K562 (cell line): Measurements from ENCODE around the gene ANO7. TPM values are rescaled to one million over a fixed set of nuclear protein-coding genes. Genes with fewer than 3 reads are reported as not detected.

Experiments used
- ATAC-seq: fragments of 200-7000 bp; cut with Tn5 transposase; 3 replicates; pipeline ENCODE4 v1.9.1; 2020; ENCODE audit warnings: moderate library complexity
- BruUV-seq: library from RNA; stranded (reverse); fragments of 400-500 nt; replicated peaks from 2 replicates; lab custom pipeline; 2021; lab: Mats Ljungman, UMichigan
- CTCF ChIA-PET: fragments of 300-600 bp; formaldehyde crosslinking; extraction: SDS; loops from one replicate; lab custom pipeline; 2021; ENCODE audit warnings: low intra/inter-chr PET ratio; lab: Yijun Ruan, JAX
- POLR2A ChIA-PET: fragments of 300-600, 350-650 bp; sonication (Branson Sonifier 250); formaldehyde crosslinking; extraction: SDS; loops from one replicate; lab custom pipeline; 2021; ENCODE audit warnings: antibody characterized with exemption, inconsistent platforms; lab: Yijun Ruan, JAX
- DNase-seq, 4 experiments: peaks; one replicate each; pipeline versions ENCODE4 v3.0.0 to v3.0.0-alpha.2; 2011 to 2018; ENCODE audit warnings: low spot score in 3 of 4, mixed read lengths in 3 of 4; ENCODE audit errors: extremely low read depth in 1 of 4
- FAIRE-seq: peaks from 2 replicates; lab custom pipeline; 2011; peaks lifted over from hg19 to GRCh38; lab: Jason Lieb, UNC
- H2AFZ ChIP-seq: 2 replicates; pipeline ENCODE4 v1.6.0; 2011; ENCODE audit warnings: low read depth, low read length, control low read depth, inconsistent platforms
- H3K27ac ChIP-seq: fragments of 200-600 bp; 3 replicates; pipeline ENCODE4 v1.8.0; 2011; ENCODE audit warnings: low read depth, mild to moderate bottlenecking, control low read depth, inconsistent platforms, low read length, moderate library complexity, mixed read lengths; ENCODE audit errors: extremely low read depth
- H3K27me3 ChIP-seq, 2 experiments: fragments of 300-600 bp in 1 of 2; 2 replicates in 1 of 2; 3 replicates in 1 of 2; pipeline versions ENCODE4 v1.6.0 to v1.8.0; 2011; ENCODE audit warnings: inconsistent platforms in 2 of 2, low read length in 2 of 2, mild to moderate bottlenecking in 1 of 2, mixed read lengths in 1 of 2, moderate library complexity in 1 of 2; ENCODE audit not compliant: control insufficient read depth in 2 of 2, insufficient read depth in 2 of 2
- H3K36me3 ChIP-seq: fragments of 300-600 bp; 3 replicates; pipeline ENCODE4 v1.8.0; 2011; ENCODE audit warnings: mild to moderate bottlenecking, low read length, inconsistent platforms; ENCODE audit not compliant: control insufficient read depth, insufficient read depth
- H3K4me1 ChIP-seq, 2 experiments: fragments of 200-600 bp in 1 of 2; replicated peaks in 1 of 2; 2 replicates in 1 of 2; 3 replicates in 1 of 2; pipeline versions ENCODE4 v1.5.1 to v1.8.0; 2011; ENCODE audit warnings: inconsistent platforms in 2 of 2, low read length in 2 of 2, mild to moderate bottlenecking in 1 of 2, mixed read lengths in 1 of 2, moderate library complexity in 1 of 2; ENCODE audit not compliant: control insufficient read depth in 2 of 2, insufficient read depth in 2 of 2
- H3K4me2 ChIP-seq: 2 replicates; pipeline ENCODE4 v1.6.1; 2011; ENCODE audit warnings: low read length, control low read depth, inconsistent platforms, mixed read lengths; ENCODE audit not compliant: insufficient read depth
- H3K4me3 ChIP-seq: fragments of 200-600 bp; sonication (generic), shearing (Covaris generic); 2 replicates; pipeline ENCODE4 v1.5.1; 2016; ENCODE audit warnings: control low read depth, inconsistent platforms
- H3K79me2 ChIP-seq: fragments of 200-600 bp; 3 replicates; pipeline ENCODE4 v1.8.0; 2011; ENCODE audit warnings: low read length, inconsistent platforms; ENCODE audit not compliant: control insufficient read depth, insufficient read depth
- H3K9ac ChIP-seq, 2 experiments: 2 replicates each; pipeline versions ENCODE4 v1.6.0 to v1.6.1; 2011; ENCODE audit warnings: low read depth in 2 of 2, low read length in 2 of 2, control low read depth in 1 of 2, inconsistent platforms in 1 of 2, mild to moderate bottlenecking in 1 of 2, mixed read lengths in 1 of 2; ENCODE audit not compliant: insufficient read depth in 1 of 2
- H3K9me1 ChIP-seq: one replicate; pipeline ENCODE4 v1.6.0; 2011; ENCODE audit warnings: inconsistent platforms, mild to moderate bottlenecking, low read length, moderate library complexity; ENCODE audit not compliant: control insufficient read depth, insufficient read depth
- H3K9me3 ChIP-seq: replicated peaks from 2 replicates; pipeline ENCODE4 v1.5.1; 2011; ENCODE audit warnings: low read depth, low read length, inconsistent platforms; ENCODE audit not compliant: control insufficient read depth, insufficient read depth
- H4K20me1 ChIP-seq: replicated peaks from 2 replicates; pipeline ENCODE4 v1.6.1; 2011; ENCODE audit warnings: low read length, inconsistent platforms, mixed read lengths; ENCODE audit not compliant: control insufficient read depth, insufficient read depth
- ATF1 ChIP-seq, 2 experiments: fragments of 450-650 bp in 1 of 2; IDR thresholded peaks; 2 replicates each; pipeline ENCODE4 v1.6.1; 2016; ENCODE audit warnings: missing compliant biosample characterization in 1 of 2, missing genetic modification characterization in 1 of 2
- HNRNPLL ChIP-seq: fragments of 200-400 bp; formaldehyde crosslinking; IDR thresholded peaks from 2 replicates; pipeline ENCODE4 v1.6.1; 2017; ENCODE audit warnings: low read length, low read depth, mild to moderate bottlenecking; ENCODE audit not compliant: poor library complexity, severe bottlenecking
- KAT7 ChIP-seq: sonication (generic); formaldehyde crosslinking; IDR thresholded peaks from 2 replicates; pipeline ENCODE4 v1.8.0; 2022; ENCODE audit warnings: missing genetic modification reagents, mild to moderate bottlenecking, borderline replicate concordance
- RB1 ChIP-seq: fragments of 450-650 bp; IDR thresholded peaks from 2 replicates; pipeline ENCODE4 v1.6.1; 2017; ENCODE audit warnings: low read depth, mild to moderate bottlenecking
- RNF2 ChIP-seq: sonication (generic); IDR thresholded peaks from 2 replicates; pipeline ENCODE4 v1.6.1; 2016
- ZNF239 ChIP-seq: fragments of 250-450 bp; sonication (Bioruptor Pico); IDR thresholded peaks from 2 replicates; pipeline ENCODE4 v1.4.0; 2020; ENCODE audit warnings: mild to moderate bottlenecking
- ZNF589 ChIP-seq: fragments of 200-800 bp; sonication (Bioruptor generic); IDR thresholded peaks from 2 replicates; pipeline ENCODE4 v1.6.1; 2016; ENCODE audit warnings: low read depth, missing genetic modification characterization, missing compliant biosample characterization
- WGBS: fragments of 100-300 bp; shearing (Covaris generic); methylation state at CpG from one replicate; pipeline ENCODE4 v1.1.6; 2016; ENCODE audit warnings: low coverage, mixed read lengths; ENCODE audit not compliant: insufficient coverage; ENCODE audit errors: missing lambda C conversion rate; 5-methylcytosine and 5-hydroxymethylcytosine counted together
- in situ Hi-C: fragments of 300-500 bp; cut with MboI; formaldehyde crosslinking; loops from 4 replicates; pipeline ENCODE4 v1.15.0; 2018; ENCODE audit warnings: inconsistent platforms, mixed read lengths
- intact Hi-C: fragments of 100-400 bp; cut with micrococcal nuclease; formaldehyde crosslinking; loops from 2 replicates; pipeline ENCODE4 v1.14.2; 2022
- polyA plus RNA-seq, 8 experiments: library from polyadenylated mRNA; depleted of rRNA in 4 of 8; stranded (reverse) in 5 of 8; unstranded in 3 of 8; fragments of >200 nt; fragmentation: Nextera tagmentation in 2 of 8; fragmentation: Illumina TruSeq in 1 of 8; extraction: Ambion mirVana in 2 of 8; extraction: Trizol in 1 of 8; gene quantifications; 2 replicates each; pipeline versions ENCODE4 v1.2.1 to v1.2.3, GENCODE V29; 2011 to 2014; ENCODE audit warnings: inconsistent platforms in 1 of 8, missing spikeins in 1 of 8
- total RNA-seq, 7 experiments: library from RNA; depleted of rRNA in 6 of 7; stranded (reverse); fragments of >200 nt in 6 of 7; fragmentation: Illumina TruSeq in 2 of 7; extraction: Trizol in 2 of 7; gene quantifications; 2 replicates each; pipeline versions ENCODE4 v1.2.1 to v1.2.3, GENCODE V29; 2011 to 2021; ENCODE audit warnings: low replicate concordance in 1 of 7
- TF ChIP-seq, protein P1 (sequence below), 2 experiments: fragments of 450-650 bp; IDR thresholded peaks; 2 replicates each; pipeline ENCODE4 v1.6.1; 2016; ENCODE audit warnings: mild to moderate bottlenecking in 2 of 2, borderline replicate concordance in 1 of 2, low read depth in 1 of 2, moderate library complexity in 1 of 2

The ANO7 gene
- total and polyA plus RNA-seq, 9 of the 15 experiments (the other 6 are each of a cell fraction or from before 2014, with no cell fraction given), result 0.28 to 5.1 (median 1.1) TPM

GRCh38 chr2:241217320-241218031 is 29.0 kb downstream of the ANO7 start (continued):
- TF ChIP-seq ATF1 (CRISPR knock-in tag; IDR thresholded peaks at IDR 0.05) (no peak), ATF1 (tag; IDR thresholded peaks at IDR 0.05) (peak; percentile 34; the same call in 1 of the 2 replicates), HNRNPLL (peak; percentile 58), RB1 (peak; percentile 21; the same call in 1 of the 2 replicates), RNF2 (no peak)

GRCh38 chr2:241218131-241219029 is 29.9 kb downstream of the ANO7 start:
- POLR2A ChIA-PET, result interaction anchor here (0.6 to 1.1 kb wide), 5 partner anchors 10 to 339 kb away, joined by 3 to 7 read pairs (median 3); no protein-coding TSS in a partner anchor
- Histone ChIP-seq H3K4me1 (peaks cover 2 to 26% of the 10 kb centered on the region in 2 experiments; a peak in 3 of 5 replicates), H3K9me3 (no peaks in the 10 kb centered on the region), H4K20me1 (peaks cover 5% of the 10 kb centered on the region; the same call in 1 of the 2 replicates), H3K9ac (peak overlapping the region; percentile 76 to 86), H3K27me3 (peaks cover 0 to 17% of the 10 kb centered on the region in 2 experiments; a peak in 2 of 5 replicates), H3K9me1 (peaks cover 5% of the 10 kb centered on the region), H3K36me3 (0 out of 3 replicates have a peak, but pooled peaks cover 3% of the 10 kb centered on the region), H3K4me2 (peak overlapping the region; percentile 88), H3K79me2 (peaks cover 15% of the 10 kb centered on the region), H3K27ac (peak overlapping the region; percentile 76), H2AFZ (peak overlapping the region; percentile 88), H3K4me3 (peak overlapping the region; percentile 54)
- intact Hi-C loops, result loop anchor here (5.0 kb wide), 1 partner anchor 141 kb away; no protein-coding TSS in a partner anchor
- no peak for FAIRE-seq
- in situ Hi-C loops, result no loop called here
- peak; percentile 71 to 77 (median 76) for DNase-seq
- BruUV-seq, result TSS peak; percentile 63
- CTCF ChIA-PET, result no interaction called here
- WGBS, result 2% methylated on average over 28 of the region's 83 CpGs
- ATAC-seq, result peak; percentile 79
- TF ChIP-seq KAT7 (CRISPR knock-in tag) (no peak), ZNF239 (no peak), ZNF589 (peak; percentile 50; the same call in 1 of the 2 replicates)
- TF ChIP-seq, protein P1, sequence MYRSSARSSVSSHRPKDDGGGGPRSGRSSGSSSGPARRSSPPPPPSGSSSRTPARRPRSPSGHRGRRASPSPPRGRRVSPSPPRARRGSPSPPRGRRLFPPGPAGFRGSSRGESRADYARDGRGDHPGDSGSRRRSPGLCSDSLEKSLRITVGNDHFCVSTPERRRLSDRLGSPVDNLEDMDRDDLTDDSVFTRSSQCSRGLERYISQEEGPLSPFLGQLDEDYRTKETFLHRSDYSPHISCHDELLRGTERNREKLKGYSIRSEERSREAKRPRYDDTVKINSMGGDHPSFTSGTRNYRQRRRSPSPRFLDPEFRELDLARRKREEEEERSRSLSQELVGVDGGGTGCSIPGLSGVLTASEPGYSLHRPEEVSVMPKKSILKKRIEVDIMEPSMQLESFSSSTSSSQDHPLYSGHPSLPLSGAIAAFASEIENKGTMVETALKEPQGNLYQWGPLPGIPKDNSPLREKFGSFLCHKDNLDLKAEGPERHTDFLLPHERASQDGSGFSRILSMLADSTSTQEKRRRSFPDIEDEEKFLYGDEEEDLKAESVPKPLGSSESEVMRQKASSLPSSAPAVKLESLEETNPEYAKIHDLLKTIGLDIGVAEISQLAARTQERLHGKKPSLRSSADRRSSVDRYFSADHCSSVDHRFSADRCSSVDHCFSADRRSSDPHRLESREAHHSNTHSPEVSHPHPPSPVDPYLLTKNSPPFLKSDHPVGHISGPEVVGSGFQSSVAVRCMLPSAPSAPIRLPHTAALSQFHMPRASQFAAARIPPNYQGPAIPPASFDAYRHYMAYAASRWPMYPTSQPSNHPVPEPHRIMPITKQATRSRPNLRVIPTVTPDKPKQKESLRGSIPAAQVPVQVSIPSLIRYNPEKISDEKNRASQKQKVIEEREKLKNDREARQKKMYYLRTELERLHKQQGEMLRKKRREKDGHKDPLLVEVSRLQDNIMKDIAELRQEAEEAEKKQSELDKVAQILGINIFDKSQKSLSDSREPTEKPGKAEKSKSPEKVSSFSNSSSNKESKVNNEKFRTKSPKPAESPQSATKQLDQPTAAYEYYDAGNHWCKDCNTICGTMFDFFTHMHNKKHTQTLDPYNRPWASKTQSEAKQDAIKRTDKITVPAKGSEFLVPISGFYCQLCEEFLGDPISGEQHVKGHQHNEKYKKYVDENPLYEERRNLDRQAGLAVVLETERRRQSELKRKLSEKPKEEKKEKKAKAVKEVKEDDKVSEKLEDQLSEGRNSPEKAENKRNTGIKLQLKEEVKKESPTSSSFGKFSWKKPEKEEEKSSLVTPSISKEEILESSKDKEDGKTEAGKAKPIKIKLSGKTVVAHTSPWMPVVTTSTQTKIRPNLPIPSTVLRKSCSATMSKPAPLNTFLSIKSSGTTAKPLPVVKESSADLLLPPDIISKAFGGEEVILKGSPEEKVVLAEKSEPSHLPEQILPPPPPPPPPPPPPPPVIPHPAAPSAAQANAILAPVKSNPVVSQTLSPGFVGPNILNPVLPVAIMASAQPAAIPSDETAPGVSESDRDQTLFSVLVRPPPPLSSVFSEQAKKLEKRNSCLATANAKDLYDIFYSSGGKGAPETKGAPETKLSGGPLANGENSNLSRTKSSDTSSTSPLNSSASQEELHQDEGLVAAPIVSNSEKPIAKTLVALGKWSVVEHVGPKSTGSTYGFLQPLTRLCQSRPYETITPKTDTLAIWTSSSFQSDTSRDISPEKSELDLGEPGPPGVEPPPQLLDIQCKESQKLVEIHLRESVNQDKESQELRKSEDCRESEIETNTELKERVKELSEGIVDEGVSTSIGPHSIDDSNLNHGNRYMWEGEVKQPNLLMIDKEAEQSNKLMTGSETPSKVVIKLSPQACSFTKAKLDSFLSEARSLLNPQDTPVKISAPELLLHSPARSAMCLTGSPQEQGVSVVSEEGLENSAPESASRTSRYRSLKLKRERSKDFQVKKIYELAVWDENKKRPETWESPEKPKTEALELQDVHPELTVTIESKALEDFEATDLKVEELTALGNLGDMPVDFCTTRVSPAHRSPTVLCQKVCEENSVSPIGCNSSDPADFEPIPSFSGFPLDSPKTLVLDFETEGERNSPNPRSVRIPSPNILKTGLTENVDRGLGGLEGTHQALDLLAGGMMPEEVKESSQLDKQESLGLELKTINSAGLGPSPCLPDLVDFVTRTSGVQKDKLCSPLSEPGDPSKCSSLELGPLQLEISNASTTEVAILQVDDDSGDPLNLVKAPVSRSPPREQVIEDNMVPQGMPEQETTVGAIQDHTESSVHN (IDR thresholded peaks at IDR 0.05; ENCODE audit: borderline replicate concordance in 1 of 2, low read depth in 1 of 2), result no peak
